ACC112 (cell line): ENCODE data around the gene FBXL14.
A peak's percentile ranks its signal among the peaks of the same experiment; 100 is the strongest.
"Not testable (repeated sequence)": the region's sequence is repeated elsewhere in the genome, so short reads cannot be mapped to it uniquely, and the experiment has no call there.

Source experiments
- H2AFZ ChIP-seq: fragments of 200-600 bp; sonication (generic); one replicate; pipeline ENCODE4 v1.6.0; 2017; ENCODE audit warnings: antibody characterized with exemption, low read length; ENCODE audit not compliant: unreplicated experiment
- H3K27ac ChIP-seq: fragments of 200-600 bp; sonication (generic); 2 replicates; pipeline ENCODE4 v1.5.1; 2014; ENCODE audit warnings: low read depth, mild to moderate bottlenecking, antibody characterized with exemption, low read length, moderate library complexity
- H3K27me3 ChIP-seq: fragments of 200-600 bp; sonication (generic); 2 replicates; pipeline ENCODE4 v1.6.1; 2014; ENCODE audit warnings: mild to moderate bottlenecking, antibody characterized with exemption, low read length, moderate library complexity, mixed read lengths; ENCODE audit not compliant: insufficient read depth
- H3K36me3 ChIP-seq: fragments of 200-600 bp; sonication (generic); 2 replicates; pipeline ENCODE4 v1.6.1; 2016; ENCODE audit warnings: mild to moderate bottlenecking, antibody characterized with exemption, low read length, moderate library complexity, mixed read lengths; ENCODE audit not compliant: insufficient read depth
- H3K4me1 ChIP-seq: fragments of 200-600 bp; sonication (generic); one replicate; pipeline ENCODE4 v1.6.1; 2016; ENCODE audit warnings: low read length, mixed read lengths; ENCODE audit not compliant: insufficient read depth, unreplicated experiment, control insufficient read depth
- H3K4me3 ChIP-seq: fragments of 200-600 bp; sonication (generic); 2 replicates; pipeline ENCODE4 v1.5.1; 2014; ENCODE audit warnings: mild to moderate bottlenecking, low read depth, low read length
- H3K79me2 ChIP-seq: fragments of 200-600 bp; sonication (generic); one replicate; pipeline ENCODE4 v1.6.0; 2016; ENCODE audit warnings: low read length; ENCODE audit not compliant: control insufficient read depth, unreplicated experiment, insufficient read depth

FBXL14 gene

DNA sequence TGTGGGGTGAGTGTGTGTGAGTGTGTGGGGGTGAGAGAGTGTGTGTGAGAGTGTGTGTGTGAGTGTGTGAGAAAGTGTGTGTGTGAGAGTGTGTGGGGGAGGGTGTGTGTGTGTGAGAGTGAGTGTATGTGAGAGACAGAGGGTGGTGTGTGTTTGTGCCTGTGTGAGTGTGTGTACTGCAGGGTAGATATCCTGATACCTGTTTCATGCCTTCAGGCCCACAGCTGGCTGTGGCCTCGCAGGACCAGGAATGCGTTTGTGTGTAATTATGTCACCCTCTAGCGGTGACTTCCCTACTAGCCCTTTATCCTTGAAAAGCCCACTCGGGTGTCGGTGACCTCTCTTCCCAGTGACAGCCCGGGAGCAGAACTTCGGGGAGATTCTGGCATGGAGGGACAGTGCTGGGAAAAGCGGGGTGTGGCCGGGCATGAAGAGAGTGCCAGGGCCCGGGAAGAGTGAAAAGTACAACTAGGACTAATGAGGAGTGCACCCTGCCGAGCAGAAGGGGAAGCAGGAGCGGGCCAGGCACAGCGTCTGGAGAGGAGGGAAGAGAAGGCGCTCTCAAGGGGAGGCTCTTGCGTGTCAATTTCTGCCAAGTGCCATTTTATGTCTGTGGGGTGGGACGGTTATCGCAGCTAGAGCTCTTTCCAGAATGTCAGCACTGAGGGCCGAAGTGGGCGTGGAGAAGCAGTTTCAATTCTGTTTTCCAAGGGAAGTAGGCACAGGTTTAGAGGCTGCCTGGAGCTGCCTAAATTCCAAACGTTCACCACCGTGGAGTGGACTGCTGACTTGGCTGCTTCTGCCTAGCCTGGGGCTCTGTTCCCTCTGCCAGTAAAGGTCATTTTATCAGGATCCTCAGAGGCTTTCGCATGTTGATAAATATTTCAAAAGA, 11.0 kb upstream of the FBXL14 start:
- Histone ChIP-seq H3K36me3 (no peaks in the 10 kb centered on the region), H3K4me3 (peak overlapping the region; percentile 72), H2AFZ (peak overlapping the region; percentile 43), H3K27me3 (no peaks in the 10 kb centered on the region), H3K4me1 (peaks cover 25% of the 10 kb centered on the region), H3K27ac (peak overlapping the region; percentile 73), H3K79me2 (no peaks in the 10 kb centered on the region)

DNA sequence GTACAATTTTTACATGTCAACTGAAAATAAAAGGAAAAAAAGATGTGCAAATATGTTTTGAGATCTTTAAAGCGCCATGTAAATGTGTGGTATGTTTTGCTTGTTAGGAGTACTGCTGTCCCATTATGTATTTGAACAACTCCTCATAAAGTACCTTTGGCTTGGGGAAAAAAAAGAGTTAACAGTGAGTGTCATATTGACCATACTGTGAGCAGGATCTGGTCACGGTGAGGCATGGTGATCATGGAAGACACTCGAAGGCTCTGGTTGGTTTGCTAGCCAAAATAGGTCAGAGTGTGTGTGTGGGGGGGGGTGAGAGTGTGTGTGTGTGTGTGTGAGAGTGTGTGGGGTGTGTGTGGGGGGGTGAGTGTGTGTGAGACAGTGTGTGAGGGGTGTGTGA, 10.1 kb upstream of the FBXL14 start:
- H3K27me3 ChIP-seq = no peaks in the 10 kb centered on the region
- H3K4me3 ChIP-seq = no peak overlapping the region
- no peaks in the 10 kb centered on the region for H3K36me3 ChIP-seq
- peaks cover 25% of the 10 kb centered on the region for H3K4me1 ChIP-seq
- H2AFZ ChIP-seq = no peak overlapping the region
- no peaks in the 10 kb centered on the region for H3K79me2 ChIP-seq
- no peak overlapping the region for H3K27ac ChIP-seq

DNA sequence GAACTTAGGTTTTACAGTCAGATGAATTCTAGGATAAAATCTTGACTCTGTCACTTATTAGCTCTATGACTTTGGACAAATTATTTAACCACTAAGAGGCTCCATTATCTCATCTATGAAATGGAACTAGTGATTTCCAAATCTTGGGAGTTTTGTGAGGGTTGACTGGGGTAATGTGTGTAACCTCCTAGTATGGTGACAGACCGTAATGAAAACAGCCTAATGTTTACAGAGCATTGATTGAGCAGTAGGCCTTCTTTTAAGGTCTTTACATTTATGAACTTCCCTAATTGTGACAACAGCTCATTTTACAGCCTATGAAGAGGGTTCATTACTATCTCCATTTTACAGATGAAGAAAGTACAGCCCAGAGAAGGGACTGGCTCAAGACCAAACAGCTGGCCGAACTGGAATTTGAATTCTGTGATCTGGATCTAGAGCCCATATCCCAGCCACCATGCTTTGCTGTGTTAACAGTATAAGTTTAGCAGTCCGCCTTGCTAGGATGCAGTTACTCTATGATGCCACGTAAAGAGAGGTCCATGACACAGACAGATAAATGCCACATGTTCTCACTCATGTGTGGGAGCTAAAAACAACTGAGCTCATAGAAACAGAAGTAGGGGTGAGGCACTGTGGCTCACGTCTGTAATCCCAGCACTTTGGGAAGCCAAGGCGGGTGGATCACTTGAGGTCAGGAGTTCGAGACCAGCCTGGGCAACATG, 9.1 kb upstream of the FBXL14 start:
- Histone ChIP-seq H3K27me3 (no peaks in the 10 kb centered on the region), H2AFZ (no peak overlapping the region), H3K4me1 (peaks cover 20% of the 10 kb centered on the region), H3K36me3 (no peaks in the 10 kb centered on the region), H3K4me3 (no peak overlapping the region), H3K79me2 (no peaks in the 10 kb centered on the region), H3K27ac (no peak overlapping the region)

DNA sequence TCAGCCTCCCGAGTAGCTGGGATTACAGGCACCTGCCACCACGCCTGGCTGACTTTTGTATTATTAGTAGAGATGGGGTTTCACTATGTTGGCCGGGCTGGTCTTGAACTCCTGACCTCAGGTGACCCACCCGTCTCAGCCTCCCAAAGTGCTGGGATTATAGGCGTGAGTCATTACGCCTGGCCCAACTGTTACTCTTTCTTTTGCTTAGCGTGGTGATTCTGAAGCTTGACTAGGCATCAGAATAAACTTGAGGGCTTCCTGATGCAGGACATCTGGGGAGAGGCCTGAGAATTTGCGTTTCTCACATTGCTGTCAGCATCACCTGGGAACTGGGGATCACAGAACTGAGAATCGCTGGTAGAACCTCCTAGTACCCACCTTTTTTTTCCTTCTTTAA, 8.3 kb upstream of the FBXL14 start:
- not testable (repeated sequence) for H3K36me3 ChIP-seq, H3K4me3 ChIP-seq, H3K27me3 ChIP-seq, H2AFZ ChIP-seq, H3K27ac ChIP-seq, H3K79me2 ChIP-seq
- H3K4me1 ChIP-seq = peaks cover 13% of the 10 kb centered on the region

DNA sequence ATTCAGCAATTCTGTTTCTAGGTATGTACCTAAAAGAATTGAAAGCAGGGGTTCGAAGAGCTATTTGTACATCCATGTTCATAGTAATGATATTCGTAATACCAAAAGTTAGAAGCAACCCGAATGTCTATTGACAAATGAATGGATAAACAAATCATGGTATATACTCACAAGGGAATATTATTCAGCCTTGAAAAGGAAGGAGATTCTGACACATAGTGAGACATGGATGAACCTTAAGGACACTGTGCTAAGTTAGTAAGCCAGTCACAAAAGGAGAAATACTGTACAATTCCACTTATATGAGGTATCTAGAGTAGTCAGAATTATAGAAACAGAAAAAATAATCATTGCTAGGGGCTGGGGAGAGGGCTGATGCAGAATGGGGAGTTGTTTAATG, 4.4 kb upstream of the FBXL14 start:
- Histone ChIP-seq H3K27ac (no peak overlapping the region), H3K36me3 (no peaks in the 10 kb centered on the region), H3K4me1 (peaks cover 19% of the 10 kb centered on the region), H3K4me3 (no peak overlapping the region), H3K79me2 (peaks cover 4% of the 10 kb centered on the region), H2AFZ (no peak overlapping the region), H3K27me3 (no peaks in the 10 kb centered on the region)

DNA sequence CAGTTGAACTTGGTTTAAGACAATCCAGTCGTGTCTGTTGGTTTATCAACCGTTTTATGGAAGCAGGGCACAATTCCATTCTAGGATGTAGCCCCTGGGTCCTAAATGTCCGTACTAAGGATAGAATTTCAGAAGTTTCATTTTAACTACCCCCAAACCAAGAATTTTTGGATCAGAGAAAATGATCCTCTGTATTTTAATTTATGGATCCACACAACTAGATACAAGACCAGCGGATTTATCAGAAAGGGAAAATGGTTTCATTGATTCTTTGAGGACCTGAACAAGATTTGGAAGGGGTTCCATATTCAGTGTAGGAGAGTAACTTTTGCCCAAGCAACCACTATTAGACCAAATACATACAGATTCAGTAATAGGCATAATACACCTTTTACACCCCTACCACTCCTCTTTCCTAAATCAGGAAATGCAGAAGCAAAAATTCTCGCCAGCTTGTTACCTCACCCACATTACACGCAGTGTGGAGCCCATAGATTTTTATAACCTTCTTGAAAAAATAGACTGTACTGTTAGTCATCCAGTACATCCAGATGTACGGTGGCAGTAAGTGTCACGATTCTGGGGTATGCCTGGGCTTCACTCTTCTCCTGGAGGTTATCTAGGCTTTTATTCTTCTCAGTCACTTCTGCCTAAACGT, 1.4 kb upstream of the FBXL14 start:
- Histone ChIP-seq H3K27me3 (no peaks in the 10 kb centered on the region), H2AFZ (peak overlapping the region; percentile 100)

DNA sequence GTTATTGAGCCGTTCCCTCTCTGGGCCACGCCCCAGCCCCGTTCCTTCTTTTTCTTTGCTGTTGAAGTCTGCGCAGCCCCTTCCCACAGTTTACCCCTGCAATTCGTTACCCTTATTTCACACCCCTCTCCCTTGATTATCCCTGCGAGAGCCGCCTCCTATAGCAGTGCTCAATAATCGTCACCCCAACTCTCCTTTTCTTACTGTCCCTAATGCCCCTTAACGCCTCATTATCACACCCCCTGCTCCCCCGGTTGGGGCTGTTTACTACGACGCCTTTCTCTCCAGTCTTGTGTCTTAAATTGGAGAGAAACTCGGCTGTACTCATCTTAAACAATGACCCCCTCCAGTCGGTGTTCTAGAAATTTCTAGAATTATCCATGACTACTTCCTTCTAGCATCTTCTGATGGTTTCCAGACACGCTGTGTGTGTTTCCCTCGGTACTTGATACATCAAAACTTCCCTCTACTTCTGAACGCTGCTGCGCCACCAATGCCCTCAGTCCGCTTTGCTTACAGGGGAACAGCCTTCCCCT, 713 bp upstream of the FBXL14 start:
- Histone ChIP-seq H2AFZ (peak overlapping the region; percentile 100), H3K36me3 (no peaks in the 10 kb centered on the region), H3K4me3 (peak overlapping the region; percentile 94), H3K79me2 (peaks cover 41% of the 10 kb centered on the region), H3K4me1 (peaks cover 29% of the 10 kb centered on the region), H3K27ac (peak overlapping the region; percentile 80), H3K27me3 (no peaks in the 10 kb centered on the region)

More for the DNA sequence above, 1.4 kb upstream of the FBXL14 start:
- Histone ChIP-seq H3K27ac (peak overlapping the region; percentile 80), H3K36me3 (no peaks in the 10 kb centered on the region), H3K79me2 (peaks cover 33% of the 10 kb centered on the region), H3K4me3 (peak overlapping the region; percentile 94), H3K4me1 (peaks cover 22% of the 10 kb centered on the region)

DNA sequence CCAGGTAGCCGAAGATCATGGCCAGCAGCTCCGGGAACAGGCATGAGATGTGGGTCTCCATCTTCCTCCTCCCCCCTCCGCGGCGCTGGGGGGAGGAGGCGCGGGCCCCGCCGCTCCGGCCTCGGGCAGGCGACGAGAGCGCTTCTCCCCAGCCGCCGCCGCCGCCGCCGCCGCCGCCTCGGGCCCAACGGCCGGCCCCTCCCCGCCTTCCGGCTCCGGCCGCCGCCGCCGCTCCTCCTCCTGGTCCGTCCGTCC, 448 bp downstream of the FBXL14 start:
- peak overlapping the region; percentile 15; the same call in 1 of the 2 replicates for H3K27ac ChIP-seq
- no peaks in the 10 kb centered on the region for H3K27me3 ChIP-seq
- peak overlapping the region; percentile 95 for H3K4me3 ChIP-seq
- peaks cover 34% of the 10 kb centered on the region for H3K4me1 ChIP-seq
- no peaks in the 10 kb centered on the region for H3K36me3 ChIP-seq
- H3K79me2 ChIP-seq = peaks cover 48% of the 10 kb centered on the region
- H2AFZ ChIP-seq = no peak overlapping the region

DNA sequence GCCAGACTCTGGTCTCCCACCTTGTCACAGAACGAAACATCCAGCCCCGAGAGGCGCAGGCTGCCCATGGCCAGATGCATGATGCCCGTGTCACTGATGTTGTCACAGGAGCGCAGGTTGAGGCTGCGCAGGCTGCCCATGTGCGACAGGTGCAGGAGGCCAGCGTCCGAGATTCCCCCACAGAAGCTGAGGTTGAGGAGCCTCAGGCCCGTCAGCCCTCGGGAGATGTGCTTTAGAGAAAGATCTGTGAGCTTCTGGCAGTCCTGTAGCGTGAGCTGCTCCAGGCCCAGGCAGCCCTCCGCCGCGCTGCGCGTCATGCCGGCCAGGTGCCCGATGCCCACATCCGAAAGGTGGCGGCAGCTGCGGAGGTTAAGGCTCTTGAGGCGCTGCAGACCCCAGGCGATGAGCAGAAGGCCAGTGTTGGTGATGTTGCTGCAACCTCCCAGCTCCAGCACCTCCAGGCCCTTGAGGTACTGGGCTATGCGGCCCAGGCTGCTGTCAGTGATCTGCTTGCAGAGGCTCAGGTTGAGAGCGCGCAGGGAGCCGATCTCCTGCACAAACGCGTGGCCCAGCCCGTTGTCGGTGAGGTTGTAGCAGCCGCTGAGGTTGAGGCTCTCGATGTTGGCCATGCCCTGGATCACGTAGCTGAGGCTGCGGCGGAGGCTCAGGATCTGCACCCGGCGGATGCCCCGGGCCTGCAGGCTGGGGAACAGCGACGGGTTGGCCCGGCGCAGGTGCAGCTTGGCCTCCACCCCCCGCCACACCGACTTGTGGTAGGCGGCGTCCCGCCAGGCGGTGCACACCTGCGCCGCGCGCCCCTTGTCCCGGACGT, 991 bp downstream of the FBXL14 start:
- no peak overlapping the region for H2AFZ ChIP-seq
- no peaks in the 10 kb centered on the region for H3K36me3 ChIP-seq
- peaks cover 39% of the 10 kb centered on the region for H3K4me1 ChIP-seq
- peak overlapping the region; percentile 95 for H3K4me3 ChIP-seq
- H3K79me2 ChIP-seq = peaks cover 48% of the 10 kb centered on the region
- no peaks in the 10 kb centered on the region for H3K27me3 ChIP-seq
- peak overlapping the region; percentile 15; the same call in 1 of the 2 replicates for H3K27ac ChIP-seq
